ENCODE data around the gene AUNIP.

Gene AUNIP

DNA sequence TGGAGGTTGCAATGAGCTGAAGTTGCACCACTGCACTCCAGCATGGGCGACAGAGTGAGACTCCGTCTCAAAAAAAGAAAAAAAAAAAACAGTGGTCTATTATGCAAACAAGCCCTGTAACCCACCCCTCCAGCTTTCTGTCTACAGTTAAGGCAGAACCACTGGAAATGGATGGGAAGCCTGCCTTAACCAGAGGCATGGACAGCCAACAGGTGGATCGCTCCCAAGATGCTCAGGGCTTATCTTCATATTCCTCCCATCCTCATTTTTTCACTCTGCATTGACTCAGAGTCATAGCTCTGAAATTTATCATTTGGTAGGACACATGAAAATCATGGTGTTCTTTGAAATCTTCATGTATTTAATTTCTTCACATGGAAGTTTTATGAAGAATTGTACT lies 30.8 kb downstream of the AUNIP start:
- DNase-seq (ENCODE audit: low read depth), result no peak

DNA sequence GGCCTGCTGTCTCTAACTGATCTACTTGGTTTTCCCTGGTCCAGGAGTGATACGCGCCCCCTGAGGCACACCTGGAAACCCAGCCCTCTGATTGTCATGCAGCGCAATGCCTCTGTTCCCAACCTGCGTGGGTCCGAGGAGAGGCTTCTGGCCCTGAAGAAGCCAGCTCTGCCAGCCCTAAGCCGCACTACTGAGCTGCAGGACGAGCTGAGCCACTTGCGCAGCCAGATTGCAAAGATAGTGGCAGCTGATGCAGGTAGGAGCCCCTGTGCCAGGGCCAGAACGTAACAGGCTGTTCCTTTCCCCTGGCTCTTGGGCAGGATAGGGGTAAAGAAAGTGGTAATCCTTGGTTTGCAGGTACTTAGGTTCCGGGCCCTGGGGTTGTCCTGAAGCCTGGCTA lies 32.7 kb downstream of the AUNIP start:
- no peak for DNase-seq (ENCODE audit: low read depth)

DNA sequence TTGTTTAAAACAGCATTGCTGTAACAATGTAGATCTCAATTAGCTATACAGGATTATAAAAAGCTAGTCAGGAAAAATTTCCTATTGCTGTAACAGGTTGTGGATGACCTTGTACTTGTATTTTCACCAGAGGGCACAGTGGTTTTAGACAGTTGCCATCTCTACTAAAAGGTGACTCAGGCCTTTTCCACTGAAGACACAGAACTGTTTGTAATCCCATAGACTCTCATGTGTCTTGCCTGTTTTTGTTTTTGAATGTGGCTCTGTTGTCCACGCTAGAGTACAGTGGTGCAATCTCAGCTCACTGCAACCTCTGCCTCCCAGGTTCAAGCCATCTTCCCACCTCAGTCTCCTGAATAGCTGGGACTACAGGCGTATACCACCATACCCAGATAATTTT lies 33.7 kb downstream of the AUNIP start:
- DNase-seq (ENCODE audit: low read depth), result no peak

GRCh38 chr1:25821630-25822091 lies 37.6 kb downstream of the AUNIP start:
- no peak for DNase-seq (ENCODE audit: low read depth)

DNA sequence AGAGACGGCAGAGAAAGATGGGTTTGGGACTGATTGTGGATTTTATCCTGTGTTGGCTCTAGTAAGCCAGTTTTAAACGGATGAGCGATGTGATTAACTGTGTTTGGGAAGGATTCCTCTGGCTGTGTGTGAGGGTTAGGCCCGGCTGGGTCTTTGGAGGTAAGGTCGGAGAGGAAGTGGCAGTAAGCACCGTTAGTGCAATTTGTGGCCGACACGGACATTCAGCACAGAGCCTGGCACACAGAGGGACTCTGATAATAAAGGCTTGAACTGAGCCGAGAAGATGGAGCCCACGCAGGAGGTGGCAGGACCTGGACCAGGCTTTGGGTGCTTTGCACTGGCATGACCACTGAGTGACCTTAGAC lies 38.2 kb downstream of the AUNIP start:
- no peak for DNase-seq (ENCODE audit: low read depth)

DNA sequence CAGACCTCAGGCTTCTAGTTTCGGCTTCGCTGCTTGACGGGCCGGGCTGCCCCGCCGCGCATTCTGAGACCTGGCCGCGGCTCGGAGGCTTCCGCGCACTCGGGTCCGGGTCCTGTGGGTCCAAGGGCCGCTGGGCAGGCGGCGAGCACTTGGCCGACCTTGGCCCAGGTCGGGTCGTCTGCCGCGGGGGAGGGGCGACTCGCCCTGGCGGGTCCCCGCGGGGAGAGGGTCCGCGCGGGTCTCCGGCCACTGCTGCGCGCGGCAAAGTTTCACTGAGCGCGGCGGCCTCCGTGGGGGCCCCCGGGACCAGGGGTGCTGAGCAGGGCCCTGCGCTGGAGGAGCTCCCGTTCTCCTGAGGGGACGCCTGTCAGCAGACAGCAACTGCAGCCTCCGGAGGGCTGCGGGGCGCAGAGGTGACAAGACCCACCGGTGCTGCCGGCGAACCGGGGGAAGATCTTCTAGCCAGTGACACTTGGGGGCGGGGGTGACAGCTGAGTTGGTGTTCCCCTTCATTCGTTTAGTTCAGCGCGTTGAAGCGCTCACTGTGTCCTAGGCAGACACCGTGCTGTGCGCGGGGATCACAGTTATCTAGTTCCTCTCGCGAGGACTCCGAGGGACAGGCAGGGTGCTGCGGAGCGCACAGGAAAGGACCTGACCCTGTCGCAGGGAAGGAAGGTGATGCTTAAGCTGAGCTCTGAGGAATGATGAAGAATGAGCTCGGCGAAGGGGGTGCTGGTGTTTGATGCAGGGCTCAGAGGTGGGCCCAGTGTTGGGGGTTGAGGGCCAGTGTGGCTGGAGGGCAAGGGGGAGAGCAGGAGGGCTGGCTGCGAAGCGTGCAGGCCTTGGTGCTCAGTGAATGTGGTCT lies 38.8 kb downstream of the AUNIP start:
- peak; percentile 41 for DNase-seq (ENCODE audit: low read depth)

DNA sequence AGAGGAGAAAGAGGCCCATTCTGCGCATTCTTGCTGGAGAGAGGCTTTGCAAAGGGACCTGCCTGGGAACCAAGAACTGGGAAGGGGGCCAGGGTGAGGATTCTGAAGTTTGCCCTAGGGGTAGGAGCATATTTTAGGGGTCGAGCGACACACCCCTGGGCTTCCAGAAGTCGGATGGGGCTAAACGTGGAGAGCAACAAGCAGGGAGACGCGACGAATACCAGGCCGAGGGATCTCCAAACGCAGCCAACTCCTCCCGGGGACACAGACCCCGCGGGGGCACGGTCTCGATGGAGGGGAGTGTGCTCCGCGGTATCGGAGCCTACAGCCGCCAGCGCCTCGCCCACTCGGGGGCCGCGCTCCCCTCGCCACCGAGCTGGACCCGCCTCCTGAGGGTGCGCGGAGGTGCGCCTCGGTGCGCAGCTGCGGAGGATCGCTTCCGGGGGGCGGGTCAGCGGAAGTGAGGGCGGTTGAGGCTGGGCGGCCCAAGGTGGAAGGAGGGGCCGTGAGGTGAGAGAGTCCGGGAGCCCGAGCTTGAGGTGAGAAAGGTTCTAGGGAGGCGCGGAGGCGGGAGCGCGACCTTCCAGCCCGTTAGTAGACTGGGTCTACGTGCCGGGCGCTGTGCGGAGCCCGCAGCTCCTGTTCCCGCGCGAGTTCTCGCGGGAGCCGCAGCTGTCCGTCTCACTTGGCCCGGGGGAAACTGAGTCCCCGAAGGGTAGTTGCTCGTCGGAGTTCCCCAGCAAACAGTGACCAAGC lies 39.6 kb downstream of the AUNIP start, which contains the start of gene MTFR1L:
Gene MTFR1L, plus strand, starts transcription at position 464 of the 756 bp plus-strand sequence. CDS start 3,151 bp downstream, outside the sequence.
- peak; percentile 91 for DNase-seq (ENCODE audit: low read depth)

DNA sequence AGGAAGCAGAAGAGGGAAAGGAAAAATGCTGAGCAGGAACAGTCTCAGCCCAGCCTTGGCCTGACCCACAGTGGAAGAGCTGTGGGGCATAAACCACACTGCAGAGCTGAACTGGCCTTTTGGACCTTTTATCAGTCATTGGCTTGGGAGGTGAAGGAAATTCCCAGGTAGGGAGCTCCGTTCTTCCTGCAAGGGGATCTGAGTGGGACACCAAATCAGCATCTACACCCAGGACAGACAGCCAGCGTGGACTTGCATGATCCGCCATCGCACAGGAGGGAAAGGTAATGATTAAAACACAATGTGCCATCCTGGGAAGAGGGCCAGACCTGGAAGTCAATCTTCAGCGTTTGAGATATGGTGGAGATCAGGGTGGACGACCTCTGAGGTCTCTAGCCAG lies 40.7 kb downstream of the AUNIP start:
- no peak for DNase-seq (ENCODE audit: low read depth)

- DNase-seq (ENCODE audit: low read depth), result no peak
Observed at GRCh38 chr1:25817840-25818501, 41.3 kb downstream of the AUNIP start.

GRCh38 chr1:25816112-25816718 lies 43.0 kb downstream of the AUNIP start:
- DNase-seq (ENCODE audit: low read depth), result no peak

DNA sequence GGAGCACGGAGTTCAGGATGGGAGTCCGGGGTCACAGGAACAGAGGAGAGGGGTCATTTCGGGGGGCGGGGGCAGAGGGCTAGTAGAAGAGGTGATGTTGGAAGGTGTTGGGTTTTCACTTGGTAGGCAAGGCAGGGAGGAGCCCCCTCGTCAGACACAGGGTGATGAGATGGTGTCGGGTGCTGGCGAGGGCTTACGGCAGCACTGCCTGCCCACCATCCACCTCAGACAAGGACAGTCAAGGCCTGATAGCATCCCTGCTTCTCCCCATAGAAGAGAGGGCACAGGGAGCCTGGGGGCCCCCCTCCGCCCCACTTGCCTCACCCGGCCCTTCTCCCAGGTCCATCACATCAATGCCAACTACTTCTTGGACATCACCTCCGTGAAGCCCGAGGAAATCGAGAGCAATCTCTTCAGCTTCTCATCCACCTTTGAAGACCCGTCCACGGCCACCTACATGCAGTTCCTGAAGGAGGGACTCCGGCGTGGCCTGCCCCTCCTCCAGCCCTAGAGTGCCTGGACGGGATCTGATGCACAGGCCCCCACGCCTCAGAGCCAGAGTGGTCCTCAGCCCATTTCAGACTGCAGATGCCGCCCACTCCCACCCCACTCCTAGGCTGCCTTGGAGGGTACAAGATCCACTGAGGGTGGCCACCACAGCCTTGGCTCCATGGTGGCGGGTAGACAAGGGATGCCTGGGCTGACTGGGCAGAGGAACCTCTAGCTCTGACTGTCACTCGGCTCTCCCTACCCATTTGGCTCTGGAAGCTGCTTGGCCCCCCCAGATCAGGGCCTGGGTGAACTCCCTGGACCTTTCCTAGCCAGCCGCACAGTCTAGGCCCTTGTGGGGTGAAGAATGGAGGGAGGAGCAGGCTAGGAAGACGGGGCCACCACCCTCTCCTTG lies 43.8 kb downstream of the AUNIP start:
- no peak for DNase-seq (ENCODE audit: low read depth)

- no peak for DNase-seq (ENCODE audit: low read depth)
Observed at GRCh38 chr1:25814549-25815087, 44.6 kb downstream of the AUNIP start.

- DNase-seq (ENCODE audit: low read depth), result no peak
Observed at GRCh38 chr1:25813734-25814471, 45.4 kb downstream of the AUNIP start.

DNA sequence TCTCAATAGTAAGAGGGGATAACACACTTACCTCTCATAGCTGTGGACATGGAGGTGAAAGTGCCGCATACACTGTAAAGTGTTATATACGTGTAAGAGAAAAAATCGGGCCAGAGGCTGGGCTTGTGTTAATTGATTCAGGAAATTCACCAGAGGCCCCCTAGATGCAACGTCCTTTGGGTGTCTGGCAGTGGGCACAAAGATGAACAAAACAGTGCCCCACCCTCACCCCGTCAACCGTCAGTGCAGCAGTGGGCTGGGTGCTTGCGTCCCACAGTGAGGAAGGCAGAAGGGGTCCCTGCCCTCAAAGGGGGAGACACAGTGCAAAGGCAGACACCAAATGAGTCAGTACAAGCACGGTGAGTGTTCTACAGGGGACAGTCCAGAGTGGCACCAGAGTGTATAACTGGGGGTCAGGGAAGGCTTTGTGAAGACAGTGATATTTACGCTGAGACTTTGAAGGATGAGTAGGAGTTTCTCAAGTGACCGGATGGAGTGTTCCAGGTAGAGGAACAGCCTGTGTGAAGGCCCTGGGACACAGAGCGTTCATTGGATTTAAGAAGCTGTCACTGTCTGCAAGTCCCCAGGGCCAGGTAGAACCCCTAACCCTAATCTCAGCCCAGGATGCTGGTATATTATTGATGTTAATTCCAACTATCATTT lies 46.1 kb downstream of the AUNIP start:
- DNase-seq (ENCODE audit: low read depth), result no peak

- DNase-seq (ENCODE audit: low read depth), result no peak
Observed at GRCh38 chr1:25811384-25812082, 47.7 kb downstream of the AUNIP start.

DNA sequence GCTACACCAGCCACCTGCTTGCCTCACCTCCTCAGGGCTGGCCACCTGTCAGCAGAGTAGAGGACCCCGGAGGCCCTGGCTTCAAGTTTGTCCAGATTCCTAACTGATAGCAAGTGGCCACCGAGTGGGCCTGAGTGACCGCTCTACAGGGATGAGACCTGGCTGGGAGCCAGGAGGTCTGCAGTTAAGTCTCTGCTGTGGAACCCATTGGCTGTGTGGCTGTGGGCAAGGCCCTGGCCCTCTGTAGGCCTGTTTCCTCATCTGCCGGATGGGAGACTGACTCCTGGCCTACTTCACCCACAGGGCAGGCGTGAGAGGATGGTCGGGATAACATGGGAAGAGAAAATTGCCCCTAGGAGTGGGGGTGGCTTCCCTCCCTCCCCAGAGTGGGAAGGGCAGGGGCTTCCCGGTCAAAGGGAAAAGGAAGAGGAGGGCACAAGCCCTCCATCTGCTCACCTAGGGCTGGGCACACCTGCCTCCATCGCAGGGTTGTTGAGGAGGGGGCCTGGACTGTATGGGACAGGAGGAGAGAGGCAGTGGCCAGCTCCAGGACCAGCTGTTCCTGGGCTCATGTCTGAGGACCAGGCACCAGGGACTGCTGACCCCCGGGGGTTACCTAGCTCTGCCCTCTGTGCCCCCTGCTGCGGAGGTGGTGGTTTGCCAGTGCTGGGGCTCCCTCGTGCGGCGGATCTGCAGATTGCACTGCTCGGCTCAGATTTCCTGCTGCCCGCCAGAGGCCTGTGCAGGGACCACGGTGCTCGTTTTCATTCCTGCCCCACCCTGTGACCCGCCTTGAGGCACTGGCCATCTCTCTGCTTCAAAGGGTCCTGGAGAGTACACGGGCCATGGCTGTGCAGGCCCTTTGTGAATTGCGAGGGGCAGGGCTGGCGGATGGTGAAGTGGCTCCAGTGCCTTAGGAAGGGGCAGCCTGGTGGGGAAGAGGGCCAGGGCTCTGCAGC lies 48.6 kb downstream of the AUNIP start:
- peak; percentile 66 for DNase-seq (ENCODE audit: low read depth)

DNA sequence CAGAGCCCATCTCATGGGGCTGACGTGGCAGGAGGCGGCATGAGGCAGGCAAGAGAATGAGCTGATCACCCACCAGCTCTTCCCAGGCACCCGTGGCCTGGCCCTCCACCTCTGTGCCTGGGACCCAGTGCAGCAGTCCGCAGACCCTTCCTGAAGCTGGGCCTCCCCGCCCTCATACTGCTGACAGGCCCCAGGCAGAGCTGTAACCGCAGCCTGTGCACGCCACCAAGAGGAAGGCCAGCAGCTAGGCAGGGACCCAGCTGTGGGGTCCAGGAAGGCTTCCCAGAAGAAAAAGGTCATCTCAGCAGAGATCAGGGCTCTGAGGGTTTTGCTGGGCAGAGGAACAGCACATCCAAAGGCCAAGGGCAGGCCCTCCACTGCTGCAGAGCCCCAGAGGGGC lies 49.3 kb downstream of the AUNIP start:
- DNase-seq (ENCODE audit: low read depth), result no peak
